HepG2 (cell line): ENCODE measurements around the gene PHACTR3. TPM values are rescaled to one million over a fixed set of nuclear protein-coding genes. Genes with fewer than 3 reads are reported as not detected.

ENCODE experiments used
- ATAC-seq: fragments of 200-7000 bp; cut with Tn5 transposase; 3 replicates; pipeline ENCODE4 v1.9.1; 2020; ENCODE audit warnings: mild to moderate bottlenecking, moderate library complexity
- BruUV-seq: library from RNA; stranded (reverse); fragments of 400-500 nt; replicated peaks from 2 replicates; lab custom pipeline; 2021; lab: Mats Ljungman, UMichigan
- CTCF ChIA-PET: fragments of 300-600 bp; formaldehyde crosslinking; extraction: SDS; loops from one replicate; lab custom pipeline; 2021; ENCODE audit warnings: low total read pairs, inconsistent platforms, low intra/inter-chr PET ratio; lab: Yijun Ruan, JAX
- POLR2A ChIA-PET: fragments of 350-600 bp; sonication (Branson Sonifier 250); formaldehyde crosslinking; loops from one replicate; lab custom pipeline; 2020; ENCODE audit warnings: antibody characterized with exemption, inconsistent platforms; lab: Yijun Ruan, JAX
- DNase-seq: peaks from one replicate; pipeline ENCODE4 v3.0.0-alpha.2; 2015; ENCODE audit warnings: low spot score
- FAIRE-seq: peaks from 3 replicates; lab custom pipeline; 2011; peaks lifted over from hg19 to GRCh38; lab: Jason Lieb, UNC
- H2AFZ ChIP-seq: one replicate; pipeline ENCODE4 v1.6.1; 2011; ENCODE audit warnings: low read length, inconsistent platforms
- H3K27ac ChIP-seq: fragments of 300-600 bp; 3 replicates; pipeline ENCODE4 v1.8.0; 2011; ENCODE audit warnings: mixed run types, mild to moderate bottlenecking, mixed read lengths, low read length, inconsistent platforms; ENCODE audit not compliant: insufficient read depth; ENCODE audit errors: extremely low read length
- H3K27me3 ChIP-seq, 2 experiments: fragments of 200-600 bp in 1 of 2; 2 replicates in 1 of 2; 3 replicates in 1 of 2; pipeline versions ENCODE4 v1.6.0 to v1.8.0; 2011; ENCODE audit warnings: low read length in 2 of 2, mild to moderate bottlenecking in 2 of 2, moderate library complexity in 2 of 2, inconsistent platforms in 1 of 2; ENCODE audit not compliant: insufficient read depth in 2 of 2, control insufficient read depth in 1 of 2
- H3K36me3 ChIP-seq, 2 experiments: fragments of 200-600 bp in 1 of 2; replicated peaks in 1 of 2; 2 replicates in 1 of 2; 3 replicates in 1 of 2; pipeline versions ENCODE4 v1.5.1 to v1.8.0; 2011; ENCODE audit warnings: low read length in 2 of 2, inconsistent platforms in 1 of 2; ENCODE audit not compliant: insufficient read depth in 2 of 2, control insufficient read depth in 1 of 2
- H3K4me1 ChIP-seq: 2 replicates; pipeline ENCODE4 v1.5.1; 2012; ENCODE audit warnings: low read length, inconsistent platforms; ENCODE audit not compliant: insufficient read depth
- H3K4me2 ChIP-seq: 2 replicates; pipeline ENCODE4 v1.6.0; 2011; ENCODE audit warnings: low read depth, low read length, inconsistent platforms
- H3K4me3 ChIP-seq, 3 experiments: fragments of 200-600 bp in 1 of 3; sonication (generic), shearing (Covaris generic) in 1 of 3; replicated peaks in 1 of 3; 2 replicates each; pipeline ENCODE4 v1.5.1; 2011 to 2016; ENCODE audit warnings: low read length in 3 of 3, inconsistent platforms in 2 of 3, low read depth in 2 of 3, mild to moderate bottlenecking in 2 of 3, control low read depth in 1 of 3, mixed read lengths in 1 of 3; ENCODE audit not compliant: insufficient read depth in 1 of 3
- H3K79me2 ChIP-seq: one replicate; pipeline ENCODE4 v1.6.1; 2011; ENCODE audit warnings: low read length, inconsistent platforms; ENCODE audit not compliant: insufficient read depth
- H3K9ac ChIP-seq: 2 replicates; pipeline ENCODE4 v1.6.0; 2011; ENCODE audit warnings: mild to moderate bottlenecking, low read depth, low read length, inconsistent platforms; ENCODE audit not compliant: insufficient read depth
- H3K9me3 ChIP-seq: 2 replicates; pipeline ENCODE4 v1.5.1; 2012; ENCODE audit warnings: mild to moderate bottlenecking, low read length
- H4K20me1 ChIP-seq: 2 replicates; pipeline ENCODE4 v1.6.0; 2011; ENCODE audit warnings: inconsistent platforms, mild to moderate bottlenecking, low read length, moderate library complexity; ENCODE audit not compliant: insufficient read depth
- AFF4 ChIP-seq: sonication (generic); formaldehyde crosslinking; IDR thresholded peaks from 2 replicates; pipeline ENCODE4 v1.4.0; 2020; ENCODE audit warnings: missing genetic modification reagents
- FOXC1 ChIP-seq: sonication (generic); formaldehyde crosslinking; IDR thresholded peaks from 2 replicates; pipeline ENCODE4 v1.8.0; 2022; ENCODE audit warnings: mild to moderate bottlenecking, missing genetic modification reagents, borderline replicate concordance
- MXI1 ChIP-seq: IDR thresholded peaks from 3 replicates; pipeline ENCODE4 v1.6.1; 2012; ENCODE audit warnings: low read depth, low read length, inconsistent platforms, borderline replicate concordance
- NR1H2 ChIP-seq: sonication (generic); formaldehyde crosslinking; IDR thresholded peaks from 2 replicates; pipeline ENCODE4 v1.8.1; 2022; ENCODE audit warnings: low read depth, missing genetic modification reagents, borderline replicate concordance
- SNAI1 ChIP-seq: sonication (generic); formaldehyde crosslinking; IDR thresholded peaks from 2 replicates; pipeline ENCODE4 v1.5.0; 2020; ENCODE audit warnings: mild to moderate bottlenecking, missing genetic modification reagents, borderline replicate concordance
- ZFP62 ChIP-seq: sonication (generic); formaldehyde crosslinking; IDR thresholded peaks from 2 replicates; pipeline ENCODE4 v1.4.0; 2020; ENCODE audit warnings: missing genetic modification reagents
- ZNF230 ChIP-seq: sonication (generic); formaldehyde crosslinking; IDR thresholded peaks from 2 replicates; pipeline ENCODE4 v1.4.0; 2020; ENCODE audit warnings: mild to moderate bottlenecking, missing genetic modification reagents
- ZNF616 ChIP-seq: sonication (generic); formaldehyde crosslinking; IDR thresholded peaks from 2 replicates; pipeline ENCODE4 v1.5.0; 2020; ENCODE audit warnings: low read depth, mild to moderate bottlenecking, missing genetic modification reagents
- WGBS: methylation state at CpG from one replicate; pipeline ENCODE4 v1.1.6; 2017; ENCODE audit warnings: low lambda C conversion rate; 5-methylcytosine and 5-hydroxymethylcytosine counted together
- in situ Hi-C: cut with HindIII; loops from 2 replicates; pipeline ENCODE4 v1.10.0; 2017; ENCODE audit warnings: low pct_unique_long_range_greater_than_20kb; ENCODE audit not compliant: extremely low pct_ligation_motif_present
- intact Hi-C: fragments of 100-400 bp; cut with micrococcal nuclease; formaldehyde crosslinking; loops from one replicate; pipeline ENCODE4 v1.10.0; 2022; ENCODE audit not compliant: unreplicated experiment
- polyA plus RNA-seq, 8 experiments: library from polyadenylated mRNA; depleted of rRNA in 3 of 8; stranded (reverse) in 7 of 8; unstranded in 1 of 8; fragments of >200 nt; fragmentation: Illumina TruSeq in 4 of 8; extraction: Trizol in 4 of 8; gene quantifications; 2 replicates each; pipeline versions ENCODE4 v1.2.1 to v1.2.3, GENCODE V29; 2011 to 2016; ENCODE audit warnings: low read depth in 4 of 8, missing spikeins in 1 of 8, mixed read lengths in 1 of 8; ENCODE audit not compliant: insufficient read depth in 1 of 8
- total RNA-seq, 5 experiments: library from RNA; depleted of rRNA; stranded (reverse); fragments of >200 nt; fragmentation: Illumina TruSeq; extraction: Trizol; gene quantifications; 2 replicates each; pipeline ENCODE4 v1.2.3, GENCODE V29; 2016; ENCODE audit warnings: low read depth in 1 of 5

PHACTR3 gene
- total and polyA plus RNA-seq, 2 of the 13 experiments (the other 11 are each of a cell fraction or from before 2014, with no cell fraction given), result not detected

GRCh38 chr20:59828125-59829053 lies 224.0 kb downstream of the PHACTR3 start:
- no peak overlapping the region for H3K9ac ChIP-seq
- CTCF ChIA-PET, result no interaction called here
- H3K27me3 ChIP-seq, result peaks cover 18 to 32% of the 10 kb centered on the region in 2 experiments; a peak in 4 of 5 replicates
- no TSS peak for BruUV-seq
- H3K27ac ChIP-seq, result no peak overlapping the region
- POLR2A ChIA-PET, result no interaction called here
- H3K9me3 ChIP-seq, result no peaks in the 10 kb centered on the region
- no peak overlapping the region for H2AFZ ChIP-seq
- FAIRE-seq (no peak), ATAC-seq (no peak), DNase-seq (no peak)
- no peaks in the 10 kb centered on the region for H3K79me2 ChIP-seq
- H3K4me1 ChIP-seq, result no peaks in the 10 kb centered on the region
- no peak for TF ChIP-seq AFF4 (CRISPR knock-in tag)
- no peak for TF ChIP-seq ZFP62 (CRISPR knock-in tag)
- TF ChIP-seq FOXC1, result no peak
- no peak for TF ChIP-seq ZNF616 (CRISPR knock-in tag)
- no peak for TF ChIP-seq MXI1
- TF ChIP-seq SNAI1, result no peak
- no peak for TF ChIP-seq NR1H2 (CRISPR knock-in tag)
- TF ChIP-seq ZNF230 (CRISPR knock-in tag), result no peak
- intact Hi-C loops (no loop called here), in situ Hi-C loops (no loop called here)
- no peak overlapping the region for H3K4me3 ChIP-seq
- no peaks in the 10 kb centered on the region for H3K36me3 ChIP-seq
- H4K20me1 ChIP-seq, result no peaks in the 10 kb centered on the region; the same call in 1 of the 2 replicates
- WGBS, result 10% methylated on average over 14 of the region's 15 CpGs
- H3K4me2 ChIP-seq, result no peak overlapping the region
